Activated CD8-positive, alpha-beta T cell treated with anti-CD3 and anti-CD28 coated beads for 36 hours (primary cell): Measurements from ENCODE around the gene REPIN1. TPM values are rescaled to one million over a fixed set of nuclear protein-coding genes. Genes with fewer than 3 reads are reported as not detected.

Experiments used
- ATAC-seq: fragments of 200-7000 bp; cut with Tn5 transposase; one replicate; pipeline ENCODE4 v1.10.0; 2021; ENCODE audit warnings: mild to moderate bottlenecking, moderate library complexity
- CTCF ChIA-PET: fragments of 350-600 bp; sonication (Branson Sonifier 250); formaldehyde crosslinking; loops from one replicate; lab custom pipeline; 2021; ENCODE audit warnings: antibody characterized with exemption; lab: Charles Lee
- POLR2A ChIA-PET: fragments of 350-600 bp; sonication (Branson Sonifier 250); formaldehyde crosslinking; loops from one replicate; lab custom pipeline; 2021; ENCODE audit warnings: antibody characterized with exemption; lab: Charles Lee
- DNase-seq: peaks from one replicate; pipeline ENCODE4 v3.0.0-alpha.2; 2020
- H3K27ac Mint-ChIP-seq: one replicate; pipeline ENCODE4 v1.8.0; 2021; ENCODE audit warnings: mild to moderate bottlenecking, mixed read lengths
- H3K27me3 Mint-ChIP-seq: one replicate; pipeline ENCODE4 v1.8.0; 2021; ENCODE audit warnings: mixed read lengths
- H3K36me3 Mint-ChIP-seq: one replicate; pipeline ENCODE4 v1.8.0; 2021; ENCODE audit warnings: low read depth, mixed read lengths
- H3K4me1 Mint-ChIP-seq: one replicate; pipeline ENCODE4 v1.8.0; 2021; ENCODE audit warnings: low read depth, mixed read lengths
- H3K4me3 Mint-ChIP-seq: one replicate; pipeline ENCODE4 v1.8.0; 2021; ENCODE audit warnings: mild to moderate bottlenecking, moderate library complexity, mixed read lengths
- H3K9me3 Mint-ChIP-seq: one replicate; pipeline ENCODE4 v1.8.0; 2021; ENCODE audit warnings: mixed read lengths
- intact Hi-C: fragments of 100-400 bp; cut with micrococcal nuclease; formaldehyde crosslinking; loops from one replicate; pipeline ENCODE4 v1.10.0; 2022
- total RNA-seq, 2 experiments: library from RNA; stranded (reverse); gene quantifications; one replicate each; pipeline ENCODE4 v1.2.3, GENCODE V29; 2021
- TF ChIP-seq, protein P1 (sequence below): fragments of 200-600 bp; IDR thresholded peaks from one replicate; pipeline ENCODE4 v1.8.0; 2022; ENCODE audit warnings: antibody characterized with exemption, mild to moderate bottlenecking

The REPIN1 gene
- total RNA-seq, 2 experiments from 2014 or later, result 56.0 to 59.2 TPM

DNA sequence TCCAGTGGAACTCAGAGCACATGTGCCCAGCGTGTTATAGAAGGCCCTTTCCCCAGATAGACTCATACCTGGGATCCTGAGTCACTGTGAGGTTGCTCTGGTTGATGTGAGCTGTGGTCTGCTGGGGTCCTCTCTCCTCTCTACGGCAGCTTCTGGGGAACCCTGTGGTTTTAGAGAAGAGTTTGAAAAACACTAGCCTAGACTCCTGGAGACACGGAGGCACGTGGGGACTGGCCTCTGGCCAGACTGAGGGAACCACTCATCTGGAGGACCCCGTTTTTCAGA lies 20.9 kb downstream of the REPIN1 start:
- intact Hi-C loops, result no loop called here
- Mint-ChIP-seq H3K4me3 (no peak overlapping the region), H3K27ac (no peak overlapping the region), H3K4me1 (no peaks in the 10 kb centered on the region), H3K36me3 (peaks cover 2% of the 10 kb centered on the region), H3K27me3 (no peaks in the 10 kb centered on the region), H3K9me3 (no peaks in the 10 kb centered on the region)
- no peak for DNase-seq
- TF ChIP-seq, protein P1, sequence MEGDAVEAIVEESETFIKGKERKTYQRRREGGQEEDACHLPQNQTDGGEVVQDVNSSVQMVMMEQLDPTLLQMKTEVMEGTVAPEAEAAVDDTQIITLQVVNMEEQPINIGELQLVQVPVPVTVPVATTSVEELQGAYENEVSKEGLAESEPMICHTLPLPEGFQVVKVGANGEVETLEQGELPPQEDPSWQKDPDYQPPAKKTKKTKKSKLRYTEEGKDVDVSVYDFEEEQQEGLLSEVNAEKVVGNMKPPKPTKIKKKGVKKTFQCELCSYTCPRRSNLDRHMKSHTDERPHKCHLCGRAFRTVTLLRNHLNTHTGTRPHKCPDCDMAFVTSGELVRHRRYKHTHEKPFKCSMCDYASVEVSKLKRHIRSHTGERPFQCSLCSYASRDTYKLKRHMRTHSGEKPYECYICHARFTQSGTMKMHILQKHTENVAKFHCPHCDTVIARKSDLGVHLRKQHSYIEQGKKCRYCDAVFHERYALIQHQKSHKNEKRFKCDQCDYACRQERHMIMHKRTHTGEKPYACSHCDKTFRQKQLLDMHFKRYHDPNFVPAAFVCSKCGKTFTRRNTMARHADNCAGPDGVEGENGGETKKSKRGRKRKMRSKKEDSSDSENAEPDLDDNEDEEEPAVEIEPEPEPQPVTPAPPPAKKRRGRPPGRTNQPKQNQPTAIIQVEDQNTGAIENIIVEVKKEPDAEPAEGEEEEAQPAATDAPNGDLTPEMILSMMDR, result no peak
- ChIA-PET CTCF (no interaction called here), POLR2A (no interaction called here)
- peak; percentile 45 for ATAC-seq

DNA sequence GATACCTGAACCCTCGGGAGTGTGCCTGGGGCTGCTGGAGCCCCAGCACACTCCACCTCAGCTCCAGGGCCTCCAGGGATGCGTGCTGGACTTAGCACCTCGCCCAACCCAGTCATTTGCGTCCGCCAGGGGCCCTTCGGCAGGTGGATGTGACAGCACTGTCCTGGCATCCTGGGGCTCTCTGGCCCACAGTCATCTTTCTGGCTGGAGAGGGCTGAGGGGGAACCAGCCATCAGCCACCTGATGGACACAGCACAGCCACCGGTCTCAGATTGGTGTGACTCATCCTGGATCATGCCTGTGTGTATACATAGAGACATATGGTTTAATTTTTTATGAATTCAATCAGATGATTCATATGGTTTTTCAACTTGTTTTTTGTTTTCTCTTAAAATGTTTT lies 21.6 kb downstream of the REPIN1 start:
- ChIA-PET POLR2A (no interaction called here), CTCF (no interaction called here)
- H3K36me3 Mint-ChIP-seq, result peaks cover under 1% of the 10 kb centered on the region
- no peak overlapping the region for H3K4me3 Mint-ChIP-seq
- no peak overlapping the region for H3K27ac Mint-ChIP-seq
- TF ChIP-seq, protein P1, result no peak
- no peaks in the 10 kb centered on the region for H3K9me3 Mint-ChIP-seq
- no peaks in the 10 kb centered on the region for H3K4me1 Mint-ChIP-seq
- ATAC-seq (no peak), DNase-seq (no peak)
- intact Hi-C loops, result no loop called here
- no peaks in the 10 kb centered on the region for H3K27me3 Mint-ChIP-seq

DNA sequence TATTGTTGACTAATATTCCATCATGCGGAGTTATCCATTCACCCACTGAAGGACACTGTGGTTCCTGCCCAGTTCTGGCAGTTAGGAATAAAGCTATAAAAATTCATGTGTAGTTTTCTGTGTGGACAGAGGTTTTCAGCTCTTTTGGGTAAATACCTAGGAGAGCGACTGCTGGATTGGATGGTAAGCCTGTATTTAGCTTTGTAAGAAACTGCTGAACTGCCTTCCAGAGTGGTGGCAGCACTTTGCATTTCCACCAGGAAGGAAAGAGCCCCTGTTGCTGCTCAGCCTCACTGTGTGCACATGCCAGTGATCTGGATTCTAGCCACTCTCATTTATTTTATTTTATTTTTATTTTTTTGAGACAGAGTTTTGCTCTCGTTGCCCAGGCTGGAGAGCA lies 24.7 kb downstream of the REPIN1 start:
- Mint-ChIP-seq H3K4me3 (no peak overlapping the region), H3K36me3 (no peaks in the 10 kb centered on the region), H3K9me3 (no peaks in the 10 kb centered on the region), H3K4me1 (no peaks in the 10 kb centered on the region), H3K27me3 (no peaks in the 10 kb centered on the region), H3K27ac (no peak overlapping the region)
- ChIA-PET POLR2A (interaction anchor here (1.6 kb wide), 1 partner anchor 11 kb away, joined by 4 read pairs; no protein-coding TSS in a partner anchor), CTCF (interaction anchor here (0.7 to 1.1 kb wide), 3 partner anchors 11 to 26 kb away, joined by 3 to 5 read pairs (median 3); no protein-coding TSS in a partner anchor)
- intact Hi-C loops, result no loop called here
- DNase-seq, result no peak
- ATAC-seq, result no peak
- TF ChIP-seq, protein P1, result no peak

DNA sequence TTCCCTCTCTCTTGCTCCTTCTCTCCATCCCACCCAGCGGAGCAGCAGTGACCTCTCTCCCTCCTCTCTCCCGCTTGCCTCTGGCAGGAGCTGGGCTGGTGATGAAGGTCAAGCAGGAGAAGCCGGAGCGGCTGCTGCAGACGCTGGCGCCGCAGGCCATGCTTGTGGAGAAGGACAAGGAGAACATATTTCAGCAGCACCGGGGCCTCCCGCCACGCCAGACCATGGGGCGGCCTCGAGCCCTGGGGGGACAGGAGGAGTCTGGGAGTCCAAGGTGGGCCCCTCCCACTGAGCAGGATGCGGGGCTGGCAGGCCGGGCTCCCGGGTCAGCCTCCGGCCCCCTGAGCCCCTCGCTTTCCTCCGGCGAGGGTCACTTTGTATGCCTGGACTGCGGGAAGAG lies 27.8 kb downstream of the REPIN1 start:
- H3K4me3 Mint-ChIP-seq, result no peak overlapping the region
- H3K36me3 Mint-ChIP-seq, result no peaks in the 10 kb centered on the region
- ATAC-seq (no peak), DNase-seq (no peak)
- intact Hi-C loops, result no loop called here
- TF ChIP-seq, protein P1, result no peak
- no peaks in the 10 kb centered on the region for H3K27me3 Mint-ChIP-seq
- POLR2A ChIA-PET, result no interaction called here
- H3K9me3 Mint-ChIP-seq, result no peaks in the 10 kb centered on the region
- H3K27ac Mint-ChIP-seq, result no peak overlapping the region
- peaks cover 8% of the 10 kb centered on the region for H3K4me1 Mint-ChIP-seq
- CTCF ChIA-PET, result no interaction called here

DNA sequence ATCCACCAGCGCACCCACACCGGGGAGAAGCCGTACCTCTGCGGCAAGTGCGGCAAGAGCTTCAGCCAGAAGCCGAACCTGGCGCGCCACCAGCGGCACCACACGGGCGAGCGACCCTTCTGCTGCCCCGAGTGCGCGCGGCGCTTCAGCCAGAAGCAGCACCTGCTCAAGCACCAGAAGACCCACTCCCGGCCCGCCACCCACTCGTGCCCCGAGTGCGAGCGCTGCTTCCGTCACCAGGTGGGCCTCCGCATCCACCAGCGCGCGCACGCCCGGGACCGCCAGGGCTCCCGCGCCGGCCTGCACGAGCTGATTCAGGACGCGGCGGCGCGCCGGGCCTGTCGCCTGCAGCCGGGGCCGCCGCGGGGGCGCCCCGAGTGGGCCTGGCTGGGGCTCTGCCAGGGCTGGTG lies 28.2 kb downstream of the REPIN1 start:
- H3K27me3 Mint-ChIP-seq, result no peaks in the 10 kb centered on the region
- ATAC-seq (no peak), DNase-seq (no peak)
- POLR2A ChIA-PET, result no interaction called here
- no peaks in the 10 kb centered on the region for H3K9me3 Mint-ChIP-seq
- intact Hi-C loops, result no loop called here
- H3K36me3 Mint-ChIP-seq, result no peaks in the 10 kb centered on the region
- TF ChIP-seq, protein P1, result no peak
- H3K4me1 Mint-ChIP-seq, result peaks cover 11% of the 10 kb centered on the region
- no peak overlapping the region for H3K4me3 Mint-ChIP-seq
- CTCF ChIA-PET, result no interaction called here
- no peak overlapping the region for H3K27ac Mint-ChIP-seq
